HepG2 (cell line): Measurements from ENCODE around the gene WTAP. TPM values are rescaled to one million over a fixed set of nuclear protein-coding genes. Genes with fewer than 3 reads are reported as not detected.

ENCODE experiments used
- ATF2 ChIP-seq: sonication (generic); formaldehyde crosslinking; IDR thresholded peaks from 2 replicates; pipeline ENCODE4 v1.4.0; 2020; ENCODE audit warnings: missing genetic modification reagents
- EEA1 ChIP-seq: sonication (generic); formaldehyde crosslinking; IDR thresholded peaks from 2 replicates; pipeline ENCODE4 v1.5.1; 2020; ENCODE audit warnings: mild to moderate bottlenecking, missing genetic modification reagents, borderline replicate concordance
- FOXA3 ChIP-seq: IDR thresholded peaks from 2 replicates; pipeline ENCODE4 v1.6.1; 2016; ENCODE audit warnings: missing genetic modification reagents, missing compliant biosample characterization
- GATAD2A ChIP-seq: IDR thresholded peaks from 2 replicates; pipeline ENCODE4 v1.6.1; 2016
- GTF2F1 ChIP-seq: fragments of 150-350 bp; IDR thresholded peaks from 2 replicates; pipeline ENCODE4 v1.6.1; 2014; ENCODE audit warnings: low read length
- HDAC1 ChIP-seq: sonication (generic); formaldehyde crosslinking; IDR thresholded peaks from 2 replicates; pipeline ENCODE4 v1.5.1; 2020; ENCODE audit warnings: mild to moderate bottlenecking, missing genetic modification reagents
- IRF9 ChIP-seq: sonication (generic); formaldehyde crosslinking; IDR thresholded peaks from 2 replicates; pipeline ENCODE4 v1.8.0; 2022; ENCODE audit warnings: missing genetic modification reagents, mild to moderate bottlenecking, borderline replicate concordance
- LBX2 ChIP-seq: sonication (generic); formaldehyde crosslinking; IDR thresholded peaks from 2 replicates; pipeline ENCODE4 v1.5.0; 2020; ENCODE audit warnings: missing genetic modification reagents, mild to moderate bottlenecking, borderline replicate concordance
- MAX ChIP-seq: IDR thresholded peaks from 2 replicates; pipeline ENCODE4 v1.6.1; 2012; ENCODE audit warnings: inconsistent platforms
- POGZ ChIP-seq: sonication (generic); formaldehyde crosslinking; IDR thresholded peaks from 2 replicates; pipeline ENCODE4 v1.4.0; 2020; ENCODE audit warnings: mild to moderate bottlenecking, missing genetic modification reagents
- XRCC5 ChIP-seq: fragments of 200-400 bp; formaldehyde crosslinking; optimal IDR thresholded peaks from 2 replicates; pipeline ENCODE3; 2017; ENCODE audit warnings: mild to moderate bottlenecking, low read length
- ZFYVE20 ChIP-seq: sonication (generic); formaldehyde crosslinking; IDR thresholded peaks from 2 replicates; pipeline ENCODE4 v1.8.0; 2023; ENCODE audit warnings: low read depth, mild to moderate bottlenecking, moderate library complexity, missing genetic modification reagents, borderline replicate concordance
- ZNF331 ChIP-seq: sonication (generic); formaldehyde crosslinking; IDR thresholded peaks from 2 replicates; pipeline ENCODE4 v1.4.0; 2020; ENCODE audit warnings: missing genetic modification reagents
- ZNF552 ChIP-seq: sonication (generic); formaldehyde crosslinking; IDR thresholded peaks from 2 replicates; pipeline ENCODE4 v1.9.0; 2022; ENCODE audit warnings: missing genetic modification reagents, mild to moderate bottlenecking, borderline replicate concordance
- ZNF619 ChIP-seq: sonication (generic); formaldehyde crosslinking; IDR thresholded peaks from 2 replicates; pipeline ENCODE4 v1.4.0; 2020; ENCODE audit warnings: mild to moderate bottlenecking, missing genetic modification reagents
- ZNF678 ChIP-seq: sonication (generic); formaldehyde crosslinking; IDR thresholded peaks from 2 replicates; pipeline ENCODE4 v1.4.0; 2020; ENCODE audit warnings: mild to moderate bottlenecking, missing genetic modification reagents
- ZNF749 ChIP-seq: sonication (generic); formaldehyde crosslinking; IDR thresholded peaks from 2 replicates; pipeline ENCODE4 v1.8.0; 2022; ENCODE audit warnings: mild to moderate bottlenecking, missing genetic modification reagents, moderate library complexity, borderline replicate concordance
- ZSCAN21 ChIP-seq: sonication (generic); formaldehyde crosslinking; IDR thresholded peaks from 2 replicates; pipeline ENCODE4 v1.8.0; 2022; ENCODE audit warnings: mild to moderate bottlenecking, missing genetic modification reagents, moderate library complexity, borderline replicate concordance
- polyA plus RNA-seq, 8 experiments: library from polyadenylated mRNA; depleted of rRNA in 3 of 8; stranded (reverse) in 7 of 8; unstranded in 1 of 8; fragments of >200 nt; fragmentation: Illumina TruSeq in 4 of 8; extraction: Trizol in 4 of 8; gene quantifications; 2 replicates each; pipeline versions ENCODE4 v1.2.1 to v1.2.3, GENCODE V29; 2011 to 2016; ENCODE audit warnings: low read depth in 4 of 8, missing spikeins in 1 of 8, mixed read lengths in 1 of 8; ENCODE audit not compliant: insufficient read depth in 1 of 8
- total RNA-seq, 5 experiments: library from RNA; depleted of rRNA; stranded (reverse); fragments of >200 nt; fragmentation: Illumina TruSeq; extraction: Trizol; gene quantifications; 2 replicates each; pipeline ENCODE4 v1.2.3, GENCODE V29; 2016; ENCODE audit warnings: low read depth in 1 of 5
- TF ChIP-seq, protein P1 (sequence below): sonication (generic); formaldehyde crosslinking; IDR thresholded peaks from 2 replicates; pipeline ENCODE4 v1.4.0; 2020; ENCODE audit warnings: mild to moderate bottlenecking, missing genetic modification reagents
- TF ChIP-seq, protein P2 (sequence below): sonication (generic); formaldehyde crosslinking; conservative IDR thresholded peaks from 2 replicates; pipeline ENCODE4 v1.8.1; 2023; ENCODE audit warnings: missing genetic modification reagents

Gene WTAP
- total and polyA plus RNA-seq, 2 of the 13 experiments (the other 11 are each of a cell fraction or from before 2014, with no cell fraction given) = 31.6 to 167 TPM

DNA sequence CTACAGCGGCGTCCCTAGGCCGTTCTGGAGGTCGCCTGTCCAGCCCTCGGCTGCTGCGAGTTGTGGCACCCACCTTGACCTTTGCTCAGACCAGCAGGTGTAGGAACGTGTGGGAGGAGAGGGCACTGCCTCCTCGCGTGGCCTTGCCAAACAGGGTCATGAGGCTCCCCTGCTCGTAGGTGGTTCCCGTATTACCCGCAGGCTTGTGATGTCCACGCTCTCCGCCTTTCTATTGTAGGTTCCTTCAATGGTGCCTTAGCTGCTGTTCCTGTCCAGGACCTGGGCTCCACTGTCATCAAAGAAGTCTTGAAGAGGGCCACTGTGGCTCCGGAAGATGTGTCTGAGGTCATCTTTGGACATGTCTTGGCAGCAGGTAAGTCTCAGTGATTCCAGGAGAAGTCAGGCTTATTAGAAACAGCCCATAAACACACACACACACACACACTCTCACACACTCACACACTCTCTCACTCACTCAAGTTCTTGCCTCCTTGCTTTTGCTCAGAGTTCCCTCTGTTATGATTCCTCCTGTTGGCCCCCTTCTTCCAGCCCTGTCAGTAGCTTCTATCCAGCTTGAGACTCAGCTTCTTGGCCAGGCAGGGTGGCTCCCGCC is 35.5 kb downstream of the WTAP start (continued):
- TF ChIP-seq IRF9 (CRISPR knock-in tag) = peak; percentile 54
- no peak for TF ChIP-seq XRCC5
- peak; percentile 63 for TF ChIP-seq FOXA3
- TF ChIP-seq, protein P1, sequence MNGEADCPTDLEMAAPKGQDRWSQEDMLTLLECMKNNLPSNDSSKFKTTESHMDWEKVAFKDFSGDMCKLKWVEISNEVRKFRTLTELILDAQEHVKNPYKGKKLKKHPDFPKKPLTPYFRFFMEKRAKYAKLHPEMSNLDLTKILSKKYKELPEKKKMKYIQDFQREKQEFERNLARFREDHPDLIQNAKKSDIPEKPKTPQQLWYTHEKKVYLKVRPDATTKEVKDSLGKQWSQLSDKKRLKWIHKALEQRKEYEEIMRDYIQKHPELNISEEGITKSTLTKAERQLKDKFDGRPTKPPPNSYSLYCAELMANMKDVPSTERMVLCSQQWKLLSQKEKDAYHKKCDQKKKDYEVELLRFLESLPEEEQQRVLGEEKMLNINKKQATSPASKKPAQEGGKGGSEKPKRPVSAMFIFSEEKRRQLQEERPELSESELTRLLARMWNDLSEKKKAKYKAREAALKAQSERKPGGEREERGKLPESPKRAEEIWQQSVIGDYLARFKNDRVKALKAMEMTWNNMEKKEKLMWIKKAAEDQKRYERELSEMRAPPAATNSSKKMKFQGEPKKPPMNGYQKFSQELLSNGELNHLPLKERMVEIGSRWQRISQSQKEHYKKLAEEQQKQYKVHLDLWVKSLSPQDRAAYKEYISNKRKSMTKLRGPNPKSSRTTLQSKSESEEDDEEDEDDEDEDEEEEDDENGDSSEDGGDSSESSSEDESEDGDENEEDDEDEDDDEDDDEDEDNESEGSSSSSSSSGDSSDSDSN (CRISPR knock-in tag) = peak; percentile 7; the same call in 1 of the 2 replicates
- peak; percentile 77; the same call in 1 of the 2 replicates for TF ChIP-seq GATAD2A (CRISPR knock-in tag)
- 0 out of 2 replicates have a peak, but pooled peaks have one; percentile 63 for TF ChIP-seq HDAC1
- TF ChIP-seq ZNF552 (CRISPR knock-in tag) = 0 out of 2 replicates have a peak, but pooled peaks have one; percentile 70
- TF ChIP-seq GTF2F1 = 0 out of 2 replicates have a peak, but pooled peaks have one; percentile 36
- peak; percentile 74 for TF ChIP-seq ZNF331
- peak; percentile 94; the same call in 1 of the 2 replicates for TF ChIP-seq LBX2 (CRISPR knock-in tag)
- TF ChIP-seq ATF2 (CRISPR knock-in tag) = peak; percentile 40; the same call in 1 of the 2 replicates
- TF ChIP-seq ZFYVE20 = peak; percentile 82; the same call in 1 of the 2 replicates
- peak; percentile 97 for TF ChIP-seq MAX
- TF ChIP-seq ZNF749 (CRISPR knock-in tag) = peak; percentile 40; the same call in 1 of the 2 replicates
- peak; percentile 93 for TF ChIP-seq ZSCAN21 (CRISPR knock-in tag)
- TF ChIP-seq EEA1 = peak; percentile 49; the same call in 1 of the 2 replicates
- TF ChIP-seq POGZ (CRISPR knock-in tag) = peak; percentile 16
- no peak for TF ChIP-seq ZNF619 (CRISPR knock-in tag)
- TF ChIP-seq, protein P2, sequence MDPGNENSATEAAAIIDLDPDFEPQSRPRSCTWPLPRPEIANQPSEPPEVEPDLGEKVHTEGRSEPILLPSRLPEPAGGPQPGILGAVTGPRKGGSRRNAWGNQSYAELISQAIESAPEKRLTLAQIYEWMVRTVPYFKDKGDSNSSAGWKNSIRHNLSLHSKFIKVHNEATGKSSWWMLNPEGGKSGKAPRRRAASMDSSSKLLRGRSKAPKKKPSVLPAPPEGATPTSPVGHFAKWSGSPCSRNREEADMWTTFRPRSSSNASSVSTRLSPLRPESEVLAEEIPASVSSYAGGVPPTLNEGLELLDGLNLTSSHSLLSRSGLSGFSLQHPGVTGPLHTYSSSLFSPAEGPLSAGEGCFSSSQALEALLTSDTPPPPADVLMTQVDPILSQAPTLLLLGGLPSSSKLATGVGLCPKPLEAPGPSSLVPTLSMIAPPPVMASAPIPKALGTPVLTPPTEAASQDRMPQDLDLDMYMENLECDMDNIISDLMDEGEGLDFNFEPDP (CRISPR knock-in tag) = 0 out of 2 replicates have a peak, but pooled peaks have one; percentile 85
- no peak for TF ChIP-seq ZNF678
